NB4 (cell line): Measurements from ENCODE around the gene ZBTB7C.

Source experiments
- POLR2A ChIP-seq: IDR thresholded peaks from 2 replicates; pipeline ENCODE4 v1.6.1; 2011; ENCODE audit warnings: mild to moderate bottlenecking; ENCODE audit not compliant: insufficient read length; ENCODE audit errors: extremely low read depth
- TF ChIP-seq, protein P1 (sequence below): IDR thresholded peaks from one replicate; pipeline ENCODE4 v1.5.1; 2012; ENCODE audit warnings: low read depth, low read length

DNA sequence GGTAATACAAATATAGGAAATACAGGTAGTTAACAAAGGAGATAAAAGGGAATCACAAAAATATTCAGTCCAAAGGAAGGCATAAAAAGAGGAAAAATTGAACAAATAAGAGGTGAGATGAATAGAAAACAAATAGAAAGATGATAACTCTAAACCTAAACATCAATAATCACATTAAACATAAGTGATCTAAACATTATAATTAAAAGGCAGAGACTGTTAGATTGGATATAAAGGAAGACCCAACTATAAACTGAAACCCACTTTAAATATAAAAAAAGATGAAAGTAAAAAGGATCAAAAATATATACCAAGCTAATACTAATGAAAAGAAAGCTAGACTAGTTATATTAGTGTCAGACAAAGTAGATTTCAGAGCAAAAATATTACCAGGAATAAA is 152.3 kb downstream of the ZBTB7C start:
- TF ChIP-seq, protein P1, sequence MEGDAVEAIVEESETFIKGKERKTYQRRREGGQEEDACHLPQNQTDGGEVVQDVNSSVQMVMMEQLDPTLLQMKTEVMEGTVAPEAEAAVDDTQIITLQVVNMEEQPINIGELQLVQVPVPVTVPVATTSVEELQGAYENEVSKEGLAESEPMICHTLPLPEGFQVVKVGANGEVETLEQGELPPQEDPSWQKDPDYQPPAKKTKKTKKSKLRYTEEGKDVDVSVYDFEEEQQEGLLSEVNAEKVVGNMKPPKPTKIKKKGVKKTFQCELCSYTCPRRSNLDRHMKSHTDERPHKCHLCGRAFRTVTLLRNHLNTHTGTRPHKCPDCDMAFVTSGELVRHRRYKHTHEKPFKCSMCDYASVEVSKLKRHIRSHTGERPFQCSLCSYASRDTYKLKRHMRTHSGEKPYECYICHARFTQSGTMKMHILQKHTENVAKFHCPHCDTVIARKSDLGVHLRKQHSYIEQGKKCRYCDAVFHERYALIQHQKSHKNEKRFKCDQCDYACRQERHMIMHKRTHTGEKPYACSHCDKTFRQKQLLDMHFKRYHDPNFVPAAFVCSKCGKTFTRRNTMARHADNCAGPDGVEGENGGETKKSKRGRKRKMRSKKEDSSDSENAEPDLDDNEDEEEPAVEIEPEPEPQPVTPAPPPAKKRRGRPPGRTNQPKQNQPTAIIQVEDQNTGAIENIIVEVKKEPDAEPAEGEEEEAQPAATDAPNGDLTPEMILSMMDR, result no peak
- TF ChIP-seq POLR2A, result no peak
